Activated CD4-positive, alpha-beta T cell treated with anti-CD3 and anti-CD28 coated beads for 36 hours (primary cell): Measurements from ENCODE around the gene TCFL5. TPM values are rescaled to one million over a fixed set of nuclear protein-coding genes. Genes with fewer than 3 reads are reported as not detected.

Experiments used
- ATAC-seq: fragments of 200-7000 bp; cut with Tn5 transposase; one replicate; pipeline ENCODE4 v1.10.0; 2021; ENCODE audit warnings: mild to moderate bottlenecking, moderate library complexity
- CTCF ChIA-PET: fragments of 350-600 bp; sonication (Branson Sonifier 250); formaldehyde crosslinking; loops from one replicate; lab custom pipeline; 2021; ENCODE audit warnings: antibody characterized with exemption; lab: Charles Lee
- POLR2A ChIA-PET: fragments of 350-600 bp; sonication (Branson Sonifier 250); formaldehyde crosslinking; loops from one replicate; lab custom pipeline; 2021; ENCODE audit warnings: antibody characterized with exemption, inconsistent platforms; lab: Charles Lee
- DNase-seq: peaks from one replicate; pipeline ENCODE4 v3.0.0-alpha.2; 2020
- H3K27ac Mint-ChIP-seq: one replicate; pipeline ENCODE4 v1.8.0; 2021; ENCODE audit warnings: mixed read lengths
- H3K27me3 Mint-ChIP-seq: one replicate; pipeline ENCODE4 v1.8.0; 2021; ENCODE audit warnings: mixed read lengths
- H3K36me3 Mint-ChIP-seq: one replicate; pipeline ENCODE4 v1.8.0; 2021; ENCODE audit warnings: low read depth, mixed read lengths
- H3K4me1 Mint-ChIP-seq: one replicate; pipeline ENCODE4 v1.8.0; 2021; ENCODE audit warnings: mixed read lengths
- H3K4me3 Mint-ChIP-seq: one replicate; pipeline ENCODE4 v1.8.0; 2021; ENCODE audit warnings: mild to moderate bottlenecking, moderate library complexity, mixed read lengths
- H3K9me3 Mint-ChIP-seq: one replicate; pipeline ENCODE4 v1.8.0; 2021; ENCODE audit warnings: low read depth, mixed read lengths
- intact Hi-C, 2 experiments: fragments of 100-400 bp; cut with DNase I in 1 of 2; cut with micrococcal nuclease in 1 of 2; formaldehyde crosslinking; loops; one replicate each; pipeline versions ENCODE4 v1.14.2 to v1.15.1; 2022 to 2024; cut with DNase I, micrococcal nuclease
- total RNA-seq, 2 experiments: library from RNA; stranded (reverse); gene quantifications; one replicate each; pipeline ENCODE4 v1.2.3, GENCODE V29; 2021

Gene TCFL5
- total RNA-seq, 2 experiments from 2014 or later, result 5.2 to 6.6 TPM

DNA sequence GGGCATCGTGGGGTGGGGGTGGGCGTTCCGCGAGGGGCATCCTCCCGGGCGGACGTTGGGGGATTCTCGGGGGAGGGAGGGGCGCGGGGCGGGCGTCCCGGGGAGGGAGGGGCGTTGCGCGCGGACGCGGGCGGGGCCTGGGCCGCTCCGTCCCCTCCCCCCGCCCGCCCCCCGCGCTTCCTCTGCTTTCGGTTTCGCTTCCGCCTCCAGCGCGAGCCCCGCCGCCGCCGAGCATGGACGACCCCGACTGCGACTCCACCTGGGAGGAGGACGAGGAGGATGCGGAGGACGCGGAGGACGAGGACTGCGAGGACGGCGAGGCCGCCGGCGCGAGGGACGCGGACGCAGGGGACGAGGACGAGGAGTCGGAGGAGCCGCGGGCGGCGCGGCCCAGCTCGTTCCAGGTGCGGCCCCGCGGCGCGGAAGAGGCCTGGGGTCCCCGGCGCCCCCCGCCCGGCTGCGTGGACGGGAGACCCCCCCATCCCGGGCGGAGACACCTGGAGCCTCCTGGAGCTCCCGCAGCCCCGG is 56.9 kb downstream of the TCFL5 start, which contains the start of gene OGFR:
Gene OGFR, plus strand, starts transcription at position 209 of the 528 bp plus-strand sequence. Its CDS starts 25 bp downstream, at position 234.
- POLR2A ChIA-PET, result no interaction called here
- H3K36me3 Mint-ChIP-seq, result peaks cover 24% of the 10 kb centered on the region
- intact Hi-C loops, result loop anchor here (1.0 to 5.0 kb wide), 4 partner anchors 8 to 302 kb away; partner anchors contain the start of gene MRGBP (in 1 of the 2)
- peak within 1 kb of the TSS; percentile 88 for H3K27ac Mint-ChIP-seq
- CTCF ChIA-PET, result interaction anchor here (0.5 kb wide), 1 partner anchor 101 kb away, joined by 3 read pairs; no protein-coding TSS in a partner anchor
- peak within 1 kb of the TSS; percentile 84 for H3K4me3 Mint-ChIP-seq
- H3K4me1 Mint-ChIP-seq, result peaks cover 21% of the 10 kb centered on the region
- no peaks in the 10 kb centered on the region for H3K27me3 Mint-ChIP-seq
- ATAC-seq, result peak; percentile 47
- DNase-seq, result peak; percentile 78
- H3K9me3 Mint-ChIP-seq, result no peaks in the 10 kb centered on the region

DNA sequence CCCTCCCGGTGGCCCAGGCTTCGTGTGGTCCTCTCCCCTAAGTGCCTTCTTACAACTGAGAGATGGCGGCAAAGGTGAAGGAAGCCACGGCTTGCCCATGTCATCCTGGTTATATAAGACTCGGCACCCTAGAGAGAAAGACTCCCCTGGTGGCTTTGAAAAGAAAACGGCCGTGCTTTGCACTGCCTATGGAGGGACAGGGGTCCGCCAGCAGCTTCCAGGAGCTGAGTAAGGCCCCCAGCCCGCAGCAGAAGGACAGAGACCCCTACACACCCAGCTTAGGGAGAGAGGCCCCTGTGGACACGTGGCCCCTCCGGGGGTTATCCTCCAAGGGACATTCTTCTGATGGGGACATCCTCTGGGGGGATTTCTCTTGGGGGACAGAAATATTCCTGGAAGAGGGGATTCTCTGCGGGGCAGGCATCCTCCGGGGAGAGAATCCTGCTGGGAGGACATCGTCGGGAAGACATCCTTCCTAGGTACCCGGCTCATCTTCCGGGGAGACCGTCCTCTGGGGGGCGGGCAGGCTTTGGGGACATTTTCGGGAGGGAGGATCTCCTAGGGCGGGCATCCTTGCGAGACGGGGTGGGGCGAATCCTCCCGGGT is 57.5 kb downstream of the TCFL5 start:
- H3K4me3 Mint-ChIP-seq, result peak overlapping the region; percentile 84
- H3K36me3 Mint-ChIP-seq, result peaks cover 24% of the 10 kb centered on the region
- peak; percentile 21 for ATAC-seq
- no peak for DNase-seq
- ChIA-PET CTCF (interaction anchor here (0.5 kb wide), 2 partner anchors 13 to 100 kb away, joined by 3 read pairs; no protein-coding TSS in a partner anchor), POLR2A (no interaction called here)
- H3K9me3 Mint-ChIP-seq, result no peaks in the 10 kb centered on the region
- H3K4me1 Mint-ChIP-seq, result peaks cover 21% of the 10 kb centered on the region
- no peaks in the 10 kb centered on the region for H3K27me3 Mint-ChIP-seq
- H3K27ac Mint-ChIP-seq, result peak overlapping the region; percentile 83
- intact Hi-C loops, result loop anchor here (1.0 to 2.0 kb wide), 3 partner anchors 8 to 59 kb away; partner anchors contain the start of gene MRGBP (in 1 of the 2)

DNA sequence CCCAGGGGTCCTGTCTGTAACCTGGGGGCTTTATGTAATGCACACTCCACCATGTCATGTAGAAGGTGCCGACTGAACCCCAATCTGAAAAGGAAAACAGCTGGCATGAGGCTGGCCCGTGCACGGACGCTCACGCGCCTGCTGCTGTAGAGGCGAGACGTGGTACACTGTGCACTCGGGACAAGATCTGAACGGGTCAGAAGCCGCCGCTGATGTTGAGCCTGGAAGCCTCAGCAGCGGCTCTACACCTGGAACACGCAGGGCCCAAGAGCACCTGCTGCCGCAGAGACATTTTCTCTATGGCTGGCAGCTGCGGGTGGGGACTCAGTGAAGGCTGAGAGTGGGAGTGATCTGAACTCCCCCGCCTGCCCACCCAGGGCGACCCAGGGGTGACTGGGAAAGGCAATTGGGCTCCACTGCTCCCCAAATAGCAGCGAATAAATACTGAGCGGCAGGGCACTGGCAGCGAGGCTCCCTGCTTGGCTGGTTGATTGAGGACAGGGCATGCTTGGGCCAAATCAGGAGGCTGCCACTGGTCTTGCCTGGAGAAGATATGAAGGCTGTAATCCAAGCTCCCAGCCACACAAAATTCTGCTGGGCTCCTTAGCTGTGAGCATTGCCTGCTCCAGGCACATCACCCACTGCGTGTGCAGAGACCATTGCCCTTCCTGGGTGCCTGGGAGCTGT is 59.5 kb downstream of the TCFL5 start:
- CTCF ChIA-PET, result no interaction called here
- Mint-ChIP-seq H3K27me3 (no peaks in the 10 kb centered on the region), H3K9me3 (no peaks in the 10 kb centered on the region), H3K4me1 (peaks cover 24% of the 10 kb centered on the region), H3K27ac (no peak overlapping the region), H3K4me3 (no peak overlapping the region), H3K36me3 (peaks cover 26% of the 10 kb centered on the region)
- ATAC-seq, result no peak
- no peak for DNase-seq
- POLR2A ChIA-PET, result no interaction called here
- intact Hi-C loops, result no loop called here

DNA sequence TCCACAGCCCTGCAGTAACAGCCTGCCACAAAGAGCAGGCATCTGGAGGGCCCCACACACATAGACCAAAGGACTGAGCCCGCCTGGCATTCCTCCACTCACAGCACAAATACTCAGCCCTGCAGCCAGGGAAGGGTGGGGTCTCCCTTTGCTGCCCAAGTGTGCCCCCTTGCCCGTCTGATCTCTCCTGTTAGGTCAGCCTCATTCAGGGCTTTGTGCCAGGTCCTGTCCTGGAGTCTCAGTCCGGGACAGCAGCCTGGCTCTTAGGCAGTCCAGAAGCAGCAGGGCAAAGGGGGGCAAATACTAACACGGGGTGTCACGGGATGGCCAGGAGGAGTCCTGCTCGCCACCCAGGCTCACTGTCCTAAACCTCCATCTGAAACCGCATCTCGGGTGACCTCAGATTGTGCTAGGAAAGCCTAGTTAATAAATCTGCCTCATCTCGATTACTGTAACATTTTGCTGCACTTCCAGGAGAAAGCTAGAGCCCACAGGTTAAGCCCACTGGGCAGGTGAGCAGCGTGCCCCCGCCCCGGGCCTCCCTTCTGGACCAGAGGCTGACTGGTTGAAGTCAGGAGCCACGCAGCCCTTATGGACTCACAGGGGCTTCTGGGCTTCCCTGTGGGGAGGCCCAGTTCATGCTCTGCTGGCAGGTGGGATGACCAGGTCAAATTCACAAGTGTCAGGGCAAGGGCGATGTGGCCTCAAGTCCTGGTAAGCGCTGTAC is 60.2 kb downstream of the TCFL5 start:
- intact Hi-C loops, result no loop called here
- peaks cover 26% of the 10 kb centered on the region for H3K36me3 Mint-ChIP-seq
- no peaks in the 10 kb centered on the region for H3K9me3 Mint-ChIP-seq
- H3K4me3 Mint-ChIP-seq, result no peak overlapping the region
- CTCF ChIA-PET, result no interaction called here
- H3K27ac Mint-ChIP-seq, result no peak overlapping the region
- peaks cover 21% of the 10 kb centered on the region for H3K4me1 Mint-ChIP-seq
- no peak for ATAC-seq
- no peak for DNase-seq
- POLR2A ChIA-PET, result no interaction called here
- no peaks in the 10 kb centered on the region for H3K27me3 Mint-ChIP-seq

DNA sequence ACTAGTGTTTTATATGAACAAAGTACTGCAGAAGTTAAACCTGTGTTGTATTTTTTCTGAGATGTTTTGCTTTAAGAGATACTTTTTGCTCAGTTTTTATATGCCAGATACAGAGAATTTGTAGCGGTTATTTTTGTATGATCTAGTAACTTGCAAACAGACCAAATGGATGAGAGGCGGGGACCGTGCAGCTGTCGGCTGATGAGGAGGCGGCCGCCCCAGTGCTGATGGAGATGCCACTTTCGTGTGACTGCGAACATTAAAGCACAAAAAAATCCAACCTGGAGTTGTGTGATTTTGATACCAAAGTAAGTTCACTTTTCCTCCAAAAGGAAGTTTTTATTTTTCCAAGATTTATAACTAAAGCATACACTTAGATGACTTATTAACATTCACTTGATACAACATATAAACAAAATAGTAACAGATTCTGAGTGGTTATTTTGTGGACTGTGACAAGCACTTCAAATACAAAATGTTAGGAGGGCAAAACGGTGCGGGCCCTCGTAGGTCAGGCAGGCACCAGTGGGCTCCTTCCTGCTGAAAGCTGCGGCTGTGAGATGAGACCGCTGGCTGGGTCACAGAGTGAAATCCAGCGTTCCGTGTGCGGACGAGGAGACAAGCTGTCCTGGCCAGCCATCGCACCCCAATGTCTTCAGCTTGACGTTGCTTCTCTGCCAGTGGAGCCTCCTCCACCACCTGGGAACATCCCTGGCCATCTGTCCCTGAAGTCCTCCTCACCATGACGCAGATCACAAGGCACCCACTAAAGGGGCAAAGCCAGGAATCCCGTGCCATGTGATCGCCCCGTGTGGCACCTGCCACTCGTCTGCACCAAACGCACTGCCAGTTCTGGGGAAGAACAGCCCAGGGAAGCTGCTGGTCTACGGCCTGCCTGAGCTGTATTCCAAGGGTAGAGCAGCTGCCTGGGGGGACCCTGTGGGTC is 61.0 kb downstream of the TCFL5 start:
- no peaks in the 10 kb centered on the region for H3K9me3 Mint-ChIP-seq
- H3K36me3 Mint-ChIP-seq, result peaks cover 24% of the 10 kb centered on the region
- ATAC-seq (no peak), DNase-seq (no peak)
- no peaks in the 10 kb centered on the region for H3K27me3 Mint-ChIP-seq
- peaks cover 19% of the 10 kb centered on the region for H3K4me1 Mint-ChIP-seq
- intact Hi-C loops, result no loop called here
- ChIA-PET POLR2A (no interaction called here), CTCF (no interaction called here)
- H3K27ac Mint-ChIP-seq, result no peak overlapping the region
- no peak overlapping the region for H3K4me3 Mint-ChIP-seq

DNA sequence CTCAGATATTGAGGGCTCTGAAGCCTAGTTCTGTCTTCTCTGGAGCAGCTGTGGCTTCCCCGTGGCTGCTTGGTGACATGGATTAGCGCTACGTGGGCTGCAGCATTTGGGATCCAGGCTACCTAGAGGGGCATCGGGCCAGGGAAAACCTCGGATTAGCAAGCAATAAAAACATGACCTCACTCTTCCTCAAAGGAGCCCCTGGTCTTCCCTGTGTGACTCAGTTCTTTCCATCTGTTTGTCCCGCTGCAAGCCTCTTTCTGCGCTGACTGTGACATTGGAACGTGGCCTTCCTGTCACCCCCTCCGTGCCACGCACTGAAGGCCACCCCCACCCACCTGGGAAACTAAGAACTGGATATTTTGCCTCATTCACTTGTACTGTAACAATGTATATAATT is 61.7 kb downstream of the TCFL5 start:
- Mint-ChIP-seq H3K4me1 (peaks cover 20% of the 10 kb centered on the region), H3K4me3 (no peak overlapping the region), H3K27me3 (no peaks in the 10 kb centered on the region), H3K36me3 (peaks cover 24% of the 10 kb centered on the region), H3K9me3 (no peaks in the 10 kb centered on the region), H3K27ac (no peak overlapping the region)
- CTCF ChIA-PET, result no interaction called here
- POLR2A ChIA-PET, result no interaction called here
- ATAC-seq (no peak), DNase-seq (no peak)
- intact Hi-C loops, result loop anchor here (10.0 kb wide), 2 partner anchors 415 to 735 kb away; partner anchors contain the start of genes RPS21 (in 1 of the 2) and TAF4 (in 1 of the 2)

DNA sequence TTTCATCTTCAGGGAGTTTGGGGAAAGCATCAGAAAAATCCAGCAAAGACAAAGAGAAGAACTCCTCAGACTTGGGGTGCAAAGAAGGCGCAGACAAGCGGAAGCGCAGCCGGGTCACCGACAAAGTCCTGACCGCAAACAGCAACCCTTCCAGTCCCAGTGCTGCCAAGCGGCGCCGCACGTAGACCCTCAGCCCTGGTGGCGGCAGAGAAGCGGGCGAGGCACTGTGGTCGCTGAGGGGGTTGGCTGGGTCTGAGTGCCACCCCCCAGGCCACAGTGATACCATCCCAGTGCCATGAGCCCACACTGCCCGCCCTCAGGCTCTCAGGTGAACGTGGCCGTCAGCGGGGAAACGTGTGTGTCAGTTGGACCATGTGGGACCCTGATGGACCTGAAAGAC is 62.2 kb downstream of the TCFL5 start:
- Mint-ChIP-seq H3K9me3 (no peaks in the 10 kb centered on the region), H3K27me3 (no peaks in the 10 kb centered on the region), H3K4me1 (peaks cover 22% of the 10 kb centered on the region), H3K27ac (no peak overlapping the region), H3K36me3 (peaks cover 24% of the 10 kb centered on the region), H3K4me3 (no peak overlapping the region)
- ATAC-seq (no peak), DNase-seq (no peak)
- ChIA-PET POLR2A (no interaction called here), CTCF (interaction anchor here (0.8 kb wide), 1 partner anchor 90 kb away, joined by 3 read pairs; no protein-coding TSS in a partner anchor)
- intact Hi-C loops, result loop anchor here (10.0 kb wide), 2 partner anchors 415 to 735 kb away; partner anchors contain the start of genes RPS21 (in 1 of the 2) and TAF4 (in 1 of the 2)

DNA sequence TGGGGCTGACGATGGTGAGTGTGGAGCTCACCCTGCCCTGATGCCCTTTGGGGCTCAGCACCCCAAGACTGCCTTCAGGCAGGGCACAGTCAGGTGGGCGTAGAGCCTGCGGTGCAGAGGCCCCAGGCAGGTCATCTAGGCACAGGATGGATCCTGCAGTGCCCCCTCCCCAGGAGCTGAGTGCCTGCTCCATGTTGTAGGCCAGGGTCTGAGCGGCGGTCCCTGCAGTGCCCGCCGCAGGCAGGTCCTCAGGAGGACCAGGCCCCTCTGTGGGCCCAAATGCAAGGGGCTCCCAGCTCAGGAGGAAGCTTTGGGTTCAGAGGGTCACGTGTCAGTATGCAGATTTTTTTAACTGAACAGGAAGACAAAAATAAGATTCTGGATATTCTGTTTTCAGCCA is 62.6 kb downstream of the TCFL5 start:
- Mint-ChIP-seq H3K9me3 (no peaks in the 10 kb centered on the region), H3K36me3 (peaks cover 24% of the 10 kb centered on the region), H3K4me1 (peaks cover 18% of the 10 kb centered on the region), H3K4me3 (no peak overlapping the region), H3K27me3 (no peaks in the 10 kb centered on the region), H3K27ac (no peak overlapping the region)
- intact Hi-C loops, result loop anchor here (10.0 kb wide), 2 partner anchors 414 to 734 kb away; partner anchors contain the start of genes RPS21 (in 1 of the 2) and TAF4 (in 1 of the 2)
- ATAC-seq (no peak), DNase-seq (no peak)
- POLR2A ChIA-PET, result no interaction called here
- CTCF ChIA-PET, result interaction anchor here (0.8 kb wide), 1 partner anchor 91 kb away, joined by 3 read pairs; no protein-coding TSS in a partner anchor

DNA sequence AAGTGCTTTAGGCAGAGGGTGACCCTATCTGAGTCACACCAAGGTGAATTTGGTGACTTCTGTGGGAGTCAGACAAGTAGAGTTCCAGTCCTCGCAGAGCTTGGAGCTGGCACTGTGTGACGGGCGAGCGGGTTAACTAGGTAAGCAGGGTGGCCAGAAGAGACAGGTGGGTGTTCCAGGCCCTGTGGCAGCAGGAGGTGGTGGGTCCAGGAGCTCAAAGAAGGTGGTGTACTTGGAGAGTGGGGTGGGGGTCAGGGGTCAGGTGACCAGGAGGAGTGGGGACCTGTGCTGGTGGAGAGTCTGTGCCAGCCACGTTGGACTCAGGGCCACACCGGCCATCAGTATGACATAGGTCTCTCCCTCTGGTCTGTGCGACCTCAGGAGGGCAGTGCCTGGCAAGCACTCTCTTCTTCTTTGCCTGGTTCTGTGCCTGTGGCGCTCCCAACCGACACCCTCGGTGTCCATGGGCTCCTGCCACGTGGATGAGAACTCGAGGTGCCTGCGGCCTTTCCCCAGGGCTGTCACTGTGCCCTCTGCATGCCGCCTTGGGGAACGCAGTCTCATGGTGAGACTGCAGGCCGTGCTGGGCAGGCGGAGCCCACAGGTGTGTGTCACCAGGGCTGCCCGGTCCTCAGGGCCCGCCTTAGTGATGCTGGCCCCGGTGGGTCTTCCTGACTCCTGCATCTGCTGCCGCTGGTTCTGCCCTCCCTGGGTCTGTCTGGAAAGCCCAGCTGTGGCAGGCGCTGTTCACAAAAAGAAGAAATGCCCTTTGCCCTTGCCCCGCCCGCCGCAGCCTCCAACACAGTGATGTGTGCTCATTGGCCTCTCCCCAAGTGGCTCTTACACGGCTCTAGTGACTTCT is 63.7 kb downstream of the TCFL5 start:
- H3K36me3 Mint-ChIP-seq, result peaks cover 24% of the 10 kb centered on the region
- peak overlapping the region; percentile 76 for H3K4me3 Mint-ChIP-seq
- POLR2A ChIA-PET, result no interaction called here
- intact Hi-C loops, result loop anchor here (2.0 to 10.0 kb wide), 3 partner anchors 413 to 829 kb away; partner anchors contain the start of genes GMEB2 (in 1 of the 2), RPS21 (in 1 of the 2) and TAF4 (in 1 of the 2)
- H3K4me1 Mint-ChIP-seq, result peaks cover 25% of the 10 kb centered on the region
- CTCF ChIA-PET, result interaction anchor here (0.6 kb wide), 2 partner anchors 153 to 258 kb away, joined by 3 read pairs; no protein-coding TSS in a partner anchor
- DNase-seq, result no peak
- no peaks in the 10 kb centered on the region for H3K9me3 Mint-ChIP-seq
- peak overlapping the region; percentile 24 for H3K27ac Mint-ChIP-seq
- ATAC-seq, result no peak
- H3K27me3 Mint-ChIP-seq, result no peaks in the 10 kb centered on the region
